H1 (cell line): Measurements from ENCODE around the gene CYB5R2. TPM values are rescaled to one million over a fixed set of nuclear protein-coding genes. Genes with fewer than 3 reads are reported as not detected.

Experiments
- CTCF ChIA-PET: fragments of 300-600 bp; sonication (Branson Sonifier 250); formaldehyde crosslinking; loops from one replicate; lab custom pipeline; 2021; ENCODE audit not compliant: partially characterized antibody; lab: Charles Lee
- POLR2A ChIA-PET: fragments of 300-600 bp; sonication (Branson Sonifier 250); formaldehyde crosslinking; loops from one replicate; lab custom pipeline; 2021; ENCODE audit warnings: inconsistent platforms; ENCODE audit not compliant: partially characterized antibody; lab: Charles Lee
- DNase-seq, 2 experiments: peaks; one replicate each; pipeline versions ENCODE4 v3.0.0 to v3.0.0-alpha.2; 2010 to 2022; ENCODE audit warnings: low spot score in 2 of 2, low read depth in 1 of 2, mixed read lengths in 1 of 2
- FAIRE-seq: peaks from 2 replicates; lab custom pipeline; 2011; peaks lifted over from hg19 to GRCh38; lab: Jason Lieb, UNC
- H2AFZ ChIP-seq: 2 replicates; pipeline ENCODE4 v1.8.1; 2012; ENCODE audit warnings: low read length, inconsistent platforms
- H2AK5ac ChIP-seq: 2 replicates; pipeline ENCODE4 v1.6.1; 2013; ENCODE audit warnings: low read depth, low read length
- H2BK120ac ChIP-seq: replicated peaks from 2 replicates; pipeline ENCODE3; 2013; ENCODE audit warnings: low read depth, low read length, inconsistent platforms
- H2BK12ac ChIP-seq: 2 replicates; pipeline ENCODE4 v1.6.1; 2013; ENCODE audit warnings: low read depth, low read length
- H2BK15ac ChIP-seq: 2 replicates; pipeline ENCODE4 v1.6.1; 2013; ENCODE audit warnings: low read length
- H2BK20ac ChIP-seq: 2 replicates; pipeline ENCODE4 v1.6.1; 2013; ENCODE audit warnings: low read length
- H2BK5ac ChIP-seq: 2 replicates; pipeline ENCODE4 v1.6.1; 2013; ENCODE audit warnings: low read depth, low read length
- H3K14ac ChIP-seq: 2 replicates; pipeline ENCODE4 v1.6.1; 2013; ENCODE audit warnings: inconsistent platforms; ENCODE audit not compliant: insufficient read length
- H3K18ac ChIP-seq: 2 replicates; pipeline ENCODE4 v1.6.1; 2013; ENCODE audit warnings: low read length; ENCODE audit errors: extremely low read depth
- H3K23ac ChIP-seq: 2 replicates; pipeline ENCODE4 v1.6.1; 2013; ENCODE audit warnings: inconsistent platforms; ENCODE audit not compliant: insufficient read length
- H3K23me2 ChIP-seq: 2 replicates; pipeline ENCODE4 v1.6.1; 2013; ENCODE audit warnings: low read depth, low read length
- H3K27ac ChIP-seq: 2 replicates; pipeline ENCODE4 v1.6.1; 2011; ENCODE audit warnings: low read depth, low read length, inconsistent platforms
- H3K27me3 ChIP-seq, 4 experiments: replicated peaks in 1 of 4; 1 replicate in 1 of 4; 2 replicates in 3 of 4; pipeline versions ENCODE4 v1.6.1 to v1.8.1; 2011 to 2013; ENCODE audit warnings: low read length in 3 of 4, mild to moderate bottlenecking in 3 of 4, inconsistent platforms in 2 of 4, mixed read lengths in 2 of 4, moderate library complexity in 1 of 4; ENCODE audit not compliant: control insufficient read depth in 3 of 4, insufficient read depth in 3 of 4; ENCODE audit errors: extremely low read depth in 1 of 4
- H3K36me3 ChIP-seq, 4 experiments: 2 replicates each; pipeline versions ENCODE4 v1.6.1 to v1.8.1; 2011 to 2013; ENCODE audit warnings: mild to moderate bottlenecking in 4 of 4, low read length in 3 of 4, moderate library complexity in 2 of 4, control low read depth in 1 of 4, inconsistent platforms in 1 of 4; ENCODE audit not compliant: insufficient read depth in 4 of 4, control insufficient read depth in 2 of 4
- H3K4ac ChIP-seq: replicated peaks from 2 replicates; pipeline ENCODE3; 2013; ENCODE audit warnings: low read length, low read depth, mixed read lengths, inconsistent platforms; ENCODE audit not compliant: insufficient read length
- H3K4me1 ChIP-seq, 4 experiments: replicated peaks in 1 of 4; 1 replicate in 1 of 4; 2 replicates in 3 of 4; pipeline versions ENCODE4 v1.6.1 to v1.8.1; 2011 to 2013; ENCODE audit warnings: low read length in 3 of 4, inconsistent platforms in 2 of 4, mixed read lengths in 1 of 4; ENCODE audit not compliant: insufficient read depth in 4 of 4, control insufficient read depth in 3 of 4
- H3K4me2 ChIP-seq, 2 experiments: 2 replicates each; pipeline versions ENCODE4 v1.6.1 to v1.8.1; 2011 to 2013; ENCODE audit warnings: low read depth in 2 of 2, low read length in 2 of 2, control low read depth in 1 of 2, inconsistent platforms in 1 of 2, mild to moderate bottlenecking in 1 of 2; ENCODE audit not compliant: insufficient read depth in 1 of 2
- H3K4me3 ChIP-seq, 4 experiments: fragments of 200-600, 300-600 bp in 1 of 4; sonication (generic), shearing (Covaris generic), sonication (Bioruptor Twin) in 1 of 4; 2 replicates each; pipeline versions ENCODE4 v1.5.1 to v1.8.1; 2011 to 2016; ENCODE audit warnings: low read length in 4 of 4, low read depth in 3 of 4, control low read depth in 2 of 4, inconsistent platforms in 2 of 4, mild to moderate bottlenecking in 2 of 4, mixed read lengths in 1 of 4, moderate library complexity in 1 of 4; ENCODE audit not compliant: insufficient read depth in 2 of 4; ENCODE audit errors: extremely low read depth in 1 of 4
- H3K56ac ChIP-seq: replicated peaks from 2 replicates; pipeline ENCODE3; 2013; ENCODE audit warnings: low read depth, mild to moderate bottlenecking, mixed read lengths, low read length, inconsistent platforms; ENCODE audit not compliant: insufficient read length
- H3K79me1 ChIP-seq: 2 replicates; pipeline ENCODE4 v1.6.1; 2013; ENCODE audit warnings: low read depth, low read length, control low read depth
- H3K79me2 ChIP-seq, 2 experiments: 2 replicates each; pipeline versions ENCODE4 v1.6.1 to v1.8.1; 2012 to 2013; ENCODE audit warnings: low read length in 2 of 2, mild to moderate bottlenecking in 2 of 2, inconsistent platforms in 1 of 2; ENCODE audit not compliant: insufficient read depth in 2 of 2, control insufficient read depth in 1 of 2
- H3K9ac ChIP-seq, 4 experiments: replicated peaks in 1 of 4; 1 replicate in 1 of 4; 2 replicates in 3 of 4; pipeline versions ENCODE4 v1.6.1 to v1.8.1; 2011 to 2013; ENCODE audit warnings: low read depth in 3 of 4, low read length in 3 of 4, control low read depth in 2 of 4, mild to moderate bottlenecking in 2 of 4, moderate library complexity in 2 of 4, inconsistent platforms in 1 of 4; ENCODE audit errors: extremely low read depth in 1 of 4
- H3K9me3 ChIP-seq, 2 experiments: 2 replicates each; pipeline versions ENCODE4 v1.6.1 to v1.8.1; 2012 to 2013; ENCODE audit warnings: mild to moderate bottlenecking in 2 of 2, moderate library complexity in 2 of 2, control low read depth in 1 of 2, inconsistent platforms in 1 of 2, low read depth in 1 of 2, low read length in 1 of 2, mixed read lengths in 1 of 2; ENCODE audit not compliant: insufficient read depth in 2 of 2
- H4K20me1 ChIP-seq, 2 experiments: replicated peaks in 1 of 2; 2 replicates each; pipeline versions ENCODE3 to v1.8.1; 2011 to 2013; ENCODE audit warnings: inconsistent platforms in 2 of 2, low read length in 2 of 2, mild to moderate bottlenecking in 1 of 2; ENCODE audit not compliant: insufficient read depth in 2 of 2, control insufficient read depth in 1 of 2
- H4K5ac ChIP-seq: 2 replicates; pipeline ENCODE4 v1.6.1; 2013; ENCODE audit warnings: low read length, low read depth, mixed read lengths, inconsistent platforms; ENCODE audit not compliant: insufficient read length
- H4K8ac ChIP-seq: 2 replicates; pipeline ENCODE4 v1.8.0; 2013; ENCODE audit warnings: mild to moderate bottlenecking, moderate library complexity, low read length, inconsistent platforms; ENCODE audit not compliant: insufficient read depth; ENCODE audit errors: extremely low read depth
- H4K91ac ChIP-seq: replicated peaks from 2 replicates; pipeline ENCODE3; 2013; ENCODE audit warnings: low read length, mixed read lengths, inconsistent platforms; ENCODE audit not compliant: insufficient read length
- ATF3 ChIP-seq: IDR thresholded peaks from 2 replicates; pipeline ENCODE4 v1.6.1; 2011; ENCODE audit warnings: low read depth, mild to moderate bottlenecking, low read length; ENCODE audit not compliant: insufficient read depth
- BRCA1 ChIP-seq: IDR thresholded peaks from 2 replicates; pipeline ENCODE4 v1.6.1; 2012; ENCODE audit warnings: low read depth, low read length, improper control_type of control experiment
- CHD1 ChIP-seq: IDR thresholded peaks from 2 replicates; pipeline ENCODE4 v1.6.1; 2012; ENCODE audit warnings: low read depth, low read length, improper control_type of control experiment
- GABPA ChIP-seq: IDR thresholded peaks from 2 replicates; pipeline ENCODE4 v1.6.1; 2011; ENCODE audit warnings: mild to moderate bottlenecking, low read length, moderate library complexity, borderline replicate concordance; ENCODE audit not compliant: insufficient read depth
- KDM5A ChIP-seq: fragments of 200-600 bp; IDR thresholded peaks from 2 replicates; pipeline ENCODE4 v1.7.1; 2012; ENCODE audit warnings: mild to moderate bottlenecking, low read length, inconsistent platforms, mixed read lengths
- MAX ChIP-seq: IDR thresholded peaks from 2 replicates; pipeline ENCODE4 v1.6.1; 2012; ENCODE audit warnings: inconsistent platforms
- NRF1 ChIP-seq: IDR thresholded peaks from 2 replicates; pipeline ENCODE4 v1.6.1; 2011; ENCODE audit warnings: mild to moderate bottlenecking, low read depth, low read length, improper control_type of control experiment
- POLR2AphosphoS5 ChIP-seq: IDR thresholded peaks from 2 replicates; pipeline ENCODE4 v1.6.1; 2011; ENCODE audit warnings: low read depth, low read length
- RBBP5 ChIP-seq: IDR thresholded peaks from 2 replicates; pipeline ENCODE4 v1.7.1; 2012; ENCODE audit warnings: low read depth, mild to moderate bottlenecking, inconsistent platforms, low read length, moderate library complexity, borderline replicate concordance
- RXRA ChIP-seq: IDR thresholded peaks from 2 replicates; pipeline ENCODE4 v1.6.1; 2011; ENCODE audit warnings: low read depth, mild to moderate bottlenecking, low read length, moderate library complexity; ENCODE audit not compliant: insufficient read depth
- SP2 ChIP-seq: IDR thresholded peaks from 2 replicates; pipeline ENCODE4 v1.6.1; 2012; ENCODE audit warnings: mild to moderate bottlenecking, low read length, inconsistent platforms
- TCF12 ChIP-seq: IDR thresholded peaks from 2 replicates; pipeline ENCODE4 v1.6.1; 2011; ENCODE audit warnings: low read depth, mild to moderate bottlenecking, low read length
- USF2 ChIP-seq: IDR thresholded peaks from 2 replicates; pipeline ENCODE4 v1.6.1; 2011; ENCODE audit warnings: low read length, improper control_type of control experiment
- WGBS, 2 experiments: shearing (Covaris generic) in 1 of 2; methylation state at CpG; one replicate each; pipeline versions ENCODE4 v1.1.6 to v1.1.7; 2013 to 2015; ENCODE audit warnings: low lambda C conversion rate in 2 of 2, mixed read lengths in 2 of 2, inconsistent platforms in 1 of 2, low coverage in 1 of 2, missing lambda C conversion rate in 1 of 2; ENCODE audit not compliant: insufficient replicate concordance in 2 of 2, insufficient coverage in 1 of 2, insufficient read length in 1 of 2; ENCODE audit errors: extremely low coverage in 1 of 2, missing lambda C conversion rate in 1 of 2; 5-methylcytosine and 5-hydroxymethylcytosine counted together
- polyA plus RNA-seq, 7 experiments: library from polyadenylated mRNA; depleted of rRNA in 3 of 7; stranded (reverse) in 5 of 7; unstranded in 2 of 7; fragments of >200 nt in 5 of 7; fragments of 200-250 nt in 2 of 7; gene quantifications; 1 replicate in 5 of 7; 2 replicates in 1 of 7; 4 replicates in 1 of 7; pipeline versions ENCODE4 v1.2.1 to v1.2.3, GENCODE V29; 2011 to 2013; ENCODE audit warnings: missing spikeins in 2 of 7, mixed read lengths in 2 of 7
- total RNA-seq: library from RNA; stranded (reverse); fragmentation: NEBNext Ultra II Directional; extraction: Animal tissue kit (Norgen Biotek cat#: 25700); gene quantifications from 2 replicates; pipeline ENCODE4 v1.2.1, GENCODE V29; 2021

CYB5R2 gene
- total and polyA plus RNA-seq, 2 of the 8 experiments (the other 6 are each of a cell fraction or from before 2014, with no cell fraction given), result 53.0 to 55.9 TPM

GRCh38 chr11:7628660-7629059 is 44.6 kb downstream of the CYB5R2 start:
- Histone ChIP-seq H3K4me3 (no peak overlapping the region), H3K79me2 (no peaks in the 10 kb centered on the region), H3K4me1 (no peaks in the 10 kb centered on the region), H3K4ac (no peak overlapping the region), H3K23ac (no peak overlapping the region), H2BK20ac (no peak overlapping the region), H3K79me1 (no peaks in the 10 kb centered on the region; the same call in 1 of the 2 replicates), H2BK15ac (no peak overlapping the region), H2AFZ (no peak overlapping the region), H3K27ac (no peak overlapping the region), H3K36me3 (no peaks in the 10 kb centered on the region; a peak in 1 of 8 replicates), H4K20me1 (no peaks in the 10 kb centered on the region), H3K23me2 (no peaks in the 10 kb centered on the region), H4K91ac (no peak overlapping the region), H2BK5ac (no peak overlapping the region), H2AK5ac (no peak overlapping the region), H3K27me3 (no peaks in the 10 kb centered on the region), H4K5ac (no peak overlapping the region), H3K56ac (no peak overlapping the region), H3K4me2 (no peak overlapping the region), H3K18ac (no peak overlapping the region), H2BK12ac (no peak overlapping the region), H3K9me3 (no peaks in the 10 kb centered on the region), H2BK120ac (no peak overlapping the region), H3K9ac (no peak overlapping the region), H4K8ac (no peak overlapping the region), H3K14ac (no peak overlapping the region)
- 86% methylated on average over 3 of the region's 3 CpGs; no CpG with 5 or more reads in 1 of the 2 experiments for WGBS, 2 experiments
- DNase-seq (no peak), FAIRE-seq (no peak)
- POLR2A ChIA-PET, result no interaction called here
- CTCF ChIA-PET, result interaction anchor here (1.3 to 4.1 kb wide), 5 partner anchors 9 to 57 kb away, joined by 5 to 27 read pairs (median 9); no protein-coding TSS in a partner anchor
- TF ChIP-seq KDM5A, result no peak
- TF ChIP-seq BRCA1, result no peak
- TF ChIP-seq RXRA, result no peak
- TF ChIP-seq GABPA, result no peak
- no peak for TF ChIP-seq MAX
- no peak for TF ChIP-seq ATF3
- TF ChIP-seq SP2, result no peak
- TF ChIP-seq CHD1, result no peak
- no peak for TF ChIP-seq RBBP5
- no peak for TF ChIP-seq NRF1
- no peak for TF ChIP-seq POLR2AphosphoS5
- TF ChIP-seq USF2, result no peak
- no peak for TF ChIP-seq TCF12
